Transverse colon (tissue), 4 donors: ENCODE results near the gene SNED1. TPM values are rescaled to one million over a fixed set of nuclear protein-coding genes. Genes with fewer than 3 reads are reported as not detected.

Experiments
- DNase-seq: peaks from one replicate; pipeline ENCODE4 v3.0.0-alpha.2; 2019
- H3K27ac ChIP-seq, 4 donors: fragments of 200-600 bp; sonication (generic); 2 replicates each; pipeline ENCODE4 v1.5.1; 2016 to 2018; ENCODE audit warnings: inconsistent platforms in 4 of 4
- H3K27me3 ChIP-seq: fragments of 200-600 bp; sonication (generic); 2 replicates; pipeline ENCODE4 v1.5.1; 2017; ENCODE audit warnings: inconsistent platforms
- H3K36me3 ChIP-seq, 4 donors: fragments of 200-600 bp; sonication (generic); 2 replicates each; pipeline ENCODE4 v1.5.1; 2017 to 2019; ENCODE audit warnings: inconsistent platforms in 4 of 4
- H3K4me1 ChIP-seq, 4 donors: fragments of 200-600 bp; sonication (generic); 2 replicates each; pipeline ENCODE4 v1.5.1; 2017 to 2020; ENCODE audit warnings: inconsistent platforms in 4 of 4
- H3K4me3 ChIP-seq, 4 donors: fragments of 200-600 bp; sonication (generic); 1 replicate in 1 of 4; 2 replicates in 3 of 4; pipeline versions ENCODE4 v1.5.1 to v1.6.1; 2017 to 2019; ENCODE audit warnings: inconsistent platforms in 4 of 4
- H3K9me3 ChIP-seq, 2 donors: fragments of 200-600 bp; sonication (generic); 2 replicates each; pipeline ENCODE4 v1.5.1; 2017 to 2019; ENCODE audit warnings: inconsistent platforms in 2 of 2
- EP300 ChIP-seq: sonication (generic); formaldehyde crosslinking; IDR thresholded peaks from one replicate; pipeline ENCODE4 v1.6.1; 2017; ENCODE audit warnings: antibody characterized with exemption, low read depth
- POLR2A ChIP-seq: fragments of 450-650 bp; IDR thresholded peaks from one replicate; pipeline ENCODE4 v1.6.1; 2016; ENCODE audit warnings: antibody characterized with exemption, mild to moderate bottlenecking, moderate library complexity
- POLR2AphosphoS5 ChIP-seq, 3 donors: sonication (generic); formaldehyde crosslinking; IDR thresholded peaks; one replicate each; pipeline ENCODE4 v1.6.1; 2016; ENCODE audit warnings: antibody characterized with exemption in 3 of 3
- WGBS, 2 donors: methylation state at CpG; one replicate each; pipeline ENCODE4 v1.1.5; 2018; ENCODE audit warnings: low coverage in 1 of 2; 5-methylcytosine and 5-hydroxymethylcytosine counted together
- in situ Hi-C, 4 donors: fragments of 200-750 bp; cut with MboI; loops; one replicate each; pipeline versions ENCODE4 v1.15.0 to v1.15.1; 2017; ENCODE audit warnings: low sequenced_read_pairs in 3 of 4, low pct_ligation_motif_present in 1 of 4, low pct_unique_long_range_greater_than_20kb in 1 of 4
- intact Hi-C: fragments of 100-400 bp; cut with DNase I; formaldehyde crosslinking; loops from one replicate; pipeline ENCODE4 v1.15.1; 2023; ENCODE audit warnings: low total_unique reads
- small RNA-seq, 4 donors: library from RNA; depleted of rRNA; stranded (forward); fragments of <200 nt; gene quantifications; one replicate each; pipeline ENCODE3, GENCODE V24; 2016
- total RNA-seq, 4 donors: library from RNA; depleted of rRNA; stranded (reverse); fragments of >200 nt; gene quantifications; one replicate each; pipeline ENCODE4 v1.1.0, GENCODE V29; 2016
- TF ChIP-seq, protein P1 (sequence below), 5 experiments: fragments of 200-600 bp in 3 of 5; fragments of 450-650 bp in 2 of 5; sonication (generic) in 3 of 5; IDR thresholded peaks; 1 replicate in 2 of 5; 2 replicates in 3 of 5; pipeline ENCODE4 v1.5.1; 2016 to 2017; ENCODE audit warnings: antibody characterized with exemption in 5 of 5, inconsistent platforms in 3 of 5, mild to moderate bottlenecking in 2 of 5, moderate library complexity in 1 of 5

The SNED1 gene
- total RNA-seq, 4 donors from 2014 or later = 8.2 to 65.5 (median 30.0) TPM

DNA sequence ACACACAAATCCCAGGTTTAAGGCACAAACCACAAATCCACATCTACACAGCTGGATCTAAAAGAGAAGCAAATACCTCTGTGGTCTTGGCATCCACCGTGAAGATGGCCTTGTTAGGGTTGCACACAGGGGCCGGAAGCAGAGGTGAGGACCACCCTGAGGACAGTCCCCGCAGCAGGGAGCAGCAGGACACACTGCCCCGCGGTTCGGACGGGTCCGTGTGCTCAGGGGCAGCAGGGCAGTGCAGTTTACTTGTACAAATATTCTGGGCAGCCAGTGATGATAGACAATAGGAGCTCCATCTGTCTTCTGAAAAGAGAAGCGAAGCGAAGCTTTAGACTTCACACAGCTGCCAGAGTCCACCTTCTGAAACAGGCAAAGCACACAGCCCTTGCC is 142.0 kb downstream of the SNED1 start:
- 94% methylated on average over 10 of the region's 10 CpGs; no CpG with 5 or more reads in 1 of the 2 donors for WGBS, 2 donors
- TF ChIP-seq POLR2AphosphoS5 (IDR thresholded peaks at IDR 0.05) (no peak), EP300 (no peak), POLR2A (no peak)
- TF ChIP-seq, protein P1, sequence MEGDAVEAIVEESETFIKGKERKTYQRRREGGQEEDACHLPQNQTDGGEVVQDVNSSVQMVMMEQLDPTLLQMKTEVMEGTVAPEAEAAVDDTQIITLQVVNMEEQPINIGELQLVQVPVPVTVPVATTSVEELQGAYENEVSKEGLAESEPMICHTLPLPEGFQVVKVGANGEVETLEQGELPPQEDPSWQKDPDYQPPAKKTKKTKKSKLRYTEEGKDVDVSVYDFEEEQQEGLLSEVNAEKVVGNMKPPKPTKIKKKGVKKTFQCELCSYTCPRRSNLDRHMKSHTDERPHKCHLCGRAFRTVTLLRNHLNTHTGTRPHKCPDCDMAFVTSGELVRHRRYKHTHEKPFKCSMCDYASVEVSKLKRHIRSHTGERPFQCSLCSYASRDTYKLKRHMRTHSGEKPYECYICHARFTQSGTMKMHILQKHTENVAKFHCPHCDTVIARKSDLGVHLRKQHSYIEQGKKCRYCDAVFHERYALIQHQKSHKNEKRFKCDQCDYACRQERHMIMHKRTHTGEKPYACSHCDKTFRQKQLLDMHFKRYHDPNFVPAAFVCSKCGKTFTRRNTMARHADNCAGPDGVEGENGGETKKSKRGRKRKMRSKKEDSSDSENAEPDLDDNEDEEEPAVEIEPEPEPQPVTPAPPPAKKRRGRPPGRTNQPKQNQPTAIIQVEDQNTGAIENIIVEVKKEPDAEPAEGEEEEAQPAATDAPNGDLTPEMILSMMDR (IDR thresholded peaks at IDR 0.05) = no peak
- no peaks in the 10 kb centered on the region for H3K9me3 ChIP-seq
- no peak overlapping the region for H3K27ac ChIP-seq
- in situ Hi-C loops (no loop called here), intact Hi-C loops (no loop called here)
- no peak overlapping the region for H3K4me3 ChIP-seq
- H3K27me3 ChIP-seq = no peaks in the 10 kb centered on the region
- H3K36me3 ChIP-seq = no peaks in the 10 kb centered on the region
- no peak for DNase-seq
- peaks cover 0 to 6% (median 3%) of the 10 kb centered on the region in 4 donors for H3K4me1 ChIP-seq

DNA sequence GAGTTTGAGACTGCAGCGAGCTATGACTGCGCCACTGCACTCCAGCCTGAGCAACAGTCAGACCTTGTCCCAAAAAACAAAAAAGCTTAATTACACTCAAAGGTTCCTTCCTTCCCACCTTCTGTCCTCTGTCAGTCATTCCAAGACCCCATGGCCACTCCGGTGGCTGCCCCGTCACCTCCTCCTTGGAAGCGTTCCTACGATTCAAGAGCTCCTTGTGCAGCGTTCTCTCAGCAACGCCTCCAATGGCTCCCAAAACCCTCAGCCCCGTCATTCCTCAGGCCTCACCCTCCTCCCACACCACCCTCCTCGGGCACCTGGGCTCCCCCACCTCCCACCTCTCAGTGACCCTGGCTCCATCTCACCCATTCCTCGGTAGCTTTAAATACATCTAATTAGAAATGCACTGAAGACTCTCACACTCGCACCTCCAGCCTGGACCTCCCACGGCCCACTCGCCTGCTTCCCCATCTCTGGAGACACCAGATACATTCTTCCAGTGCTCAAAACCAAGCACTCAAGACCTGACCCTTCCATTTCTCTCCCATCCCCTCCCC is 142.9 kb downstream of the SNED1 start:
- Histone ChIP-seq H3K4me1 (peaks cover 0 to under 1% (median under 1%) of the 10 kb centered on the region in 4 donors), H3K27me3 (no peaks in the 10 kb centered on the region), H3K36me3 (no peaks in the 10 kb centered on the region), H3K4me3 (no peak overlapping the region), H3K27ac (no peak overlapping the region), H3K9me3 (no peaks in the 10 kb centered on the region)
- DNase-seq = no peak
- intact Hi-C loops (no loop called here), in situ Hi-C loops (no loop called here)
- WGBS, 2 donors = 94 to 100% methylated on average over 9 to 14 of the region's 14 CpGs
- TF ChIP-seq POLR2AphosphoS5 (IDR thresholded peaks at IDR 0.05) (no peak), POLR2A (no peak), EP300 (no peak)
- TF ChIP-seq, protein P1 (IDR thresholded peaks at IDR 0.05) = no peak

DNA sequence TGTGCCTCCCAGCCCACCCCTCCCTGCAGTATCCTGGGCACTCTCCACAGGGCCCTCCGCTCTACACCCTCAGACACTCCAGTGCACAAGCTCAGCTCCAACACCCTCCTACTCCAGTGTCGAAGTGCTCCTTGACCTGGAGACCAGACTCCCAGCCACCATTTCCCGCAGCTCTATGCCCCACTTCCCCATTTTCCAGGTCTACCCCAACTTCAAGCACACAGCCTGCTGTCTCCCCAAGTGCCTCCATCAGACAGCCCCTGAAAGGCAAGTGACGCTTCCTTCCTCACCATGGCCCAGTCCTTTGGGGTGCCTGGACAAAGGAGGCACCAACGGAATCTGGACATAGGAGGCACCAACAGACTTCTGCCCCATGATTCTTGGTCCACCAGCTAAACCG is 143.6 kb downstream of the SNED1 start:
- no peak for DNase-seq
- Histone ChIP-seq H3K9me3 (no peaks in the 10 kb centered on the region), H3K27ac (no peak overlapping the region), H3K4me3 (no peak overlapping the region), H3K27me3 (no peaks in the 10 kb centered on the region), H3K4me1 (no peaks in the 10 kb centered on the region), H3K36me3 (no peaks in the 10 kb centered on the region)
- intact Hi-C loops (no loop called here), in situ Hi-C loops (no loop called here)
- WGBS, 2 donors = 92 to 93% methylated on average over 2 to 6 of the region's 6 CpGs
- TF ChIP-seq POLR2AphosphoS5 (IDR thresholded peaks at IDR 0.05) (no peak), POLR2A (no peak), EP300 (no peak)
- TF ChIP-seq, protein P1 (IDR thresholded peaks at IDR 0.05) = no peak

DNA sequence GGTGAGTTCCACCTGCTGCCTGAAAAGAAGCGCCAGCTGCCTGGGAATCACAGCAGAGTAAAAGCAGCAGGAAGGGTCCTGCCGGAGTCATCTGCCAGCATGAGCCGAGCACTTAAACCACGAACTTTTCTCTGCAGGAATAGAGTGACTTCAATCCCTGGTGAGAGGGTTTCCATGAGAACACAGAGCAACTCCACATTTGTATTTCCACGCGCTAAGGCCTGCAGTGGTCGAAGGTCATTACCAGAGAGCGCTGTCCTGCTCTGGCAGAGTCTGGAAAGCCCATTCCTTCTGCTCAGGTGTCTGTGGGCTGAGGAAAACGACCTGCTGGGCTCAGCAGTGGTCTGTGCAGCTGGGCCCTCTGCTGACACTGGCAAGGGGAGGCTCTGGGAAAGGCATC is 144.2 kb downstream of the SNED1 start:
- Histone ChIP-seq H3K4me3 (no peak overlapping the region), H3K27me3 (no peaks in the 10 kb centered on the region), H3K9me3 (no peaks in the 10 kb centered on the region), H3K36me3 (no peaks in the 10 kb centered on the region), H3K4me1 (no peaks in the 10 kb centered on the region), H3K27ac (no peak overlapping the region)
- DNase-seq = no peak
- in situ Hi-C loops (no loop called here), intact Hi-C loops (no loop called here)
- TF ChIP-seq EP300 (no peak), POLR2AphosphoS5 (IDR thresholded peaks at IDR 0.05) (no peak)
- WGBS, 2 donors = 91% methylated on average over 9 of the region's 9 CpGs; no CpG with 5 or more reads in 1 of the 2 donors

Small RNA genes within 50 kb of the gene (small RNA-seq; reads per million reads assigned to genes)
- gene AC005237.2 = 0 reads per million in 4 donors

Other genes with a start within 250 kb of the SNED1 start
- gene KIF1A, start 178.4 kb upstream of the SNED1 start, total RNA-seq = 1 to 10 TPM in 3 of 4 donors, under 1 TPM in 1; 0.40 to 3.4 (median 2.9) TPM
- 1 to 10 TPM in 1 of 4 donors, under 1 TPM in 2, not detected in 1; 0.32 to 2.2 (median 0.82) TPM for gene AGXT, start 129.8 kb upstream of the SNED1 start, total RNA-seq
- gene MAB21L4, start 102.5 kb upstream of the SNED1 start, total RNA-seq = 10 to 100 TPM in 1 of 4 donors, 1 to 10 TPM in 2, not detected in 1; 4.9 to 11.6 (median 9.8) TPM
- gene CROCC2, start 92.3 kb upstream of the SNED1 start, total RNA-seq = not detected
- 100 to 1,000 TPM in 1 of 4 donors, 10 to 100 TPM in 3; 25.4 to 161 (median 34.3) TPM for gene MTERF4, start 103.7 kb downstream of the SNED1 start, total RNA-seq
- gene PASK, start 150.9 kb downstream of the SNED1 start, total RNA-seq = 10 to 100 TPM in 2 of 4 donors, 1 to 10 TPM in 2; 7.0 to 35.2 (median 19.1) TPM
- gene PPP1R7, start 151.8 kb downstream of the SNED1 start, total RNA-seq = 10 to 100 TPM; 10.8 to 84.2 (median 46.5) TPM
- gene ANO7, start 190.1 kb downstream of the SNED1 start, total RNA-seq = 100 to 1,000 TPM in 1 of 4 donors, 10 to 100 TPM in 3; 37.2 to 202 (median 71.0) TPM